ENCODE results near the gene KIF22.

DNA sequence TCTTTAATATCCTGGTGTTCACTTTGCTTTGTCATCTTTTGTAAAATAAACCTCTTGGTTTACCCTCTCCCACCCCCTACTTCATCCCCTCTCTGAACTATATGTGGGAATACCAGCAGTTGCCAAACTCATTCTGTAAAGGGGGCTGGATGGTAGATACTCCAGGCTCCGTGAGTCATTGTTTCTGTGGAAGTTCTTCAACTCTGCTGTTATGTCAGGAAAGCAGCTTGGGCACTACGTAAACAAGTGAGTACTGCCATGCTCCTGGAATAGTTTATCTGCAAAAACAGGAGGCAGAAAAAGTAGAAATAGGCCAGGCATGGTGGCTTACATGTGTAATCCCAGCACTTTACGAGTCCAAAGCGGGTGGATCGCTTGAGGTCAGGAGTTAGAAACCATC is 47.3 kb downstream of the KIF22 start:
- TF ChIP-seq POLR2A (IDR thresholded peaks at IDR 0.05; ENCODE audit: low read length), result no peak
- no peak for TF ChIP-seq GATA1 (IDR thresholded peaks at IDR 0.05; ENCODE audit: low read depth, low read length)
